ENCODE data around the gene ACOX1. TPM values are rescaled to one million over a fixed set of nuclear protein-coding genes. Genes with fewer than 3 reads are reported as not detected.

ACOX1 gene
- total RNA-seq, 1 donor from 2014 or later = 23.3 TPM

GRCh38 chr17:75893305-75894048 is 85.5 kb downstream of the ACOX1 start:
- Mint-ChIP-seq H3K9me3 (no peaks in the 10 kb centered on the region), H3K27me3 (no peaks in the 10 kb centered on the region), H3K4me3 (peak overlapping the region; percentile 21), H3K27ac (peak overlapping the region; percentile 42), H3K4me1 (peaks cover 27% of the 10 kb centered on the region), H3K36me3 (ENCODE audit: low read depth) (peaks cover 23% of the 10 kb centered on the region)
- no peak for TF ChIP-seq CTCF (IDR thresholded peaks at IDR 0.05)
- POLR2A ChIA-PET = interaction anchor here (0.5 to 1.8 kb wide), 3 partner anchors 17 to 593 kb away, joined by 3 to 4 read pairs (median 4); partner anchors contain the start of gene UNC13D
- CTCF ChIA-PET = no interaction called here
- intact Hi-C loops (cut with micrococcal nuclease) = no loop called here
- ATAC-seq (ENCODE audit: low read depth) = no peak
- DNase-seq = no peak

- Mint-ChIP-seq H3K27ac (no peak overlapping the region), H3K36me3 (ENCODE audit: low read depth) (peaks cover 23% of the 10 kb centered on the region), H3K4me3 (no peak overlapping the region), H3K9me3 (no peaks in the 10 kb centered on the region), H3K27me3 (no peaks in the 10 kb centered on the region), H3K4me1 (peaks cover 27% of the 10 kb centered on the region)
- DNase-seq (no peak), ATAC-seq (ENCODE audit: low read depth) (no peak)
- POLR2A ChIA-PET = interaction anchor here (0.9 to 1.8 kb wide), 2 partner anchors 17 to 49 kb away, joined by 4 read pairs; partner anchors contain the start of gene UNC13D
- no peak for TF ChIP-seq CTCF (IDR thresholded peaks at IDR 0.05)
- CTCF ChIA-PET = no interaction called here
- intact Hi-C loops (cut with micrococcal nuclease) = no loop called here
Measured at GRCh38 chr17:75892556-75893224, 86.3 kb downstream of the ACOX1 start.

GRCh38 chr17:75891605-75892555 is 87.1 kb downstream of the ACOX1 start:
- Mint-ChIP-seq H3K36me3 (ENCODE audit: low read depth) (peaks cover 19% of the 10 kb centered on the region), H3K27me3 (no peaks in the 10 kb centered on the region), H3K27ac (no peak overlapping the region), H3K9me3 (no peaks in the 10 kb centered on the region), H3K4me1 (peaks cover 22% of the 10 kb centered on the region), H3K4me3 (no peak overlapping the region)
- ChIA-PET CTCF (interaction anchor here (0.6 kb wide), 1 partner anchor 570 kb away, joined by 3 read pairs; no protein-coding TSS in a partner anchor), POLR2A (no interaction called here)
- DNase-seq (no peak), ATAC-seq (ENCODE audit: low read depth) (no peak)
- TF ChIP-seq CTCF (IDR thresholded peaks at IDR 0.05) = no peak
- intact Hi-C loops (cut with micrococcal nuclease) = no loop called here

Other genes starting within 250 kb of the ACOX1 start
- 14.9 and 22.9 TPM in 2 replicates for gene GALK1, start 214.0 kb downstream of the ACOX1 start, total RNA-seq
- 52.3 and 61.2 TPM in 2 replicates for gene UNK, start 194.4 kb downstream of the ACOX1 start, total RNA-seq
- gene UNC13D, start 134.8 kb downstream of the ACOX1 start, total RNA-seq = 90.4 and 102 TPM in 2 replicates
- gene WBP2, start 123.8 kb downstream of the ACOX1 start, total RNA-seq = 66.0 and 68.7 TPM in 2 replicates
- 3.1 and 3.5 TPM in 2 replicates for gene TRIM47, start 100.6 kb downstream of the ACOX1 start, total RNA-seq
- gene TRIM65, start 82.2 kb downstream of the ACOX1 start, total RNA-seq = 20.0 and 22.4 TPM in 2 replicates
- 132 and 137 TPM in 2 replicates for gene MRPL38, start 74.3 kb downstream of the ACOX1 start, total RNA-seq
- gene FBF1, start 38.1 kb downstream of the ACOX1 start, total RNA-seq = 13.2 and 15.1 TPM in 2 replicates
- 22.7 and 23.2 TPM in 2 replicates for gene TEN1, start 74 bp upstream of the ACOX1 start, total RNA-seq
- gene CDK3, start 21.7 kb upstream of the ACOX1 start, total RNA-seq = 11.4 and 14.1 TPM in 2 replicates
- not detected in 2 replicates for gene EVPL, start 48.1 kb upstream of the ACOX1 start, total RNA-seq
- gene SRP68, start 93.4 kb upstream of the ACOX1 start, total RNA-seq = 73.7 and 76.1 TPM in 2 replicates
- gene GALR2, start 95.6 kb upstream of the ACOX1 start, total RNA-seq = 0.18 and 0.32 TPM in 2 replicates
- 0.34 and 0.67 TPM in 2 replicates for gene ZACN, start 100.0 kb upstream of the ACOX1 start, total RNA-seq
- 133 and 146 TPM in 2 replicates for gene EXOC7, start 124.6 kb upstream of the ACOX1 start, total RNA-seq
- 0.39 and 0.44 TPM in 2 replicates for gene FOXJ1, start 162.1 kb upstream of the ACOX1 start, total RNA-seq

Data from activated B cell treated with CpG ODN at 0.5 μM for 24 hours (primary cell).